ENCODE measurements around the gene CA4. TPM values are rescaled to one million over a fixed set of nuclear protein-coding genes. Genes with fewer than 3 reads are reported as not detected.
A peak's percentile ranks its signal among the peaks of the same experiment; 100 is the strongest.

The CA4 gene
- total RNA-seq, 2 donors from 2014 or later = 1.5 to 3.0 TPM

- Histone ChIP-seq H3K9me3 (ENCODE audit: control insufficient read depth, low read length) (no peaks in the 10 kb centered on the region), H3K4me1 (ENCODE audit: control insufficient read depth, insufficient read depth, low read length) (no peaks in the 10 kb centered on the region), H3K36me3 (ENCODE audit: control insufficient read depth, insufficient read depth, low read length) (no peaks in the 10 kb centered on the region), H3K4me3 (ENCODE audit: low read length) (no peak overlapping the region), H3K27me3 (ENCODE audit: control insufficient read depth, insufficient read depth, low read length, poor library complexity, severe bottlenecking) (no peaks in the 10 kb centered on the region), H3K27ac (ENCODE audit: low read depth, low read length) (no peak overlapping the region), H3K9ac (ENCODE audit: extremely low read depth, low read length, poor library complexity, severe bottlenecking) (no peak overlapping the region)
- Mint-ChIP-seq H3K27ac (no peak overlapping the region), H3K9me3 (no peaks in the 10 kb centered on the region), H3K4me3 (no peak overlapping the region), H3K27me3 (ENCODE audit: insufficient read depth) (peaks cover 9% of the 10 kb centered on the region), H3K36me3 (ENCODE audit: low read depth) (no peaks in the 10 kb centered on the region), H3K4me1 (peaks cover 30% of the 10 kb centered on the region)
- 89 to 100% methylated on average over 1 to 4 of the region's 5 CpGs for WGBS, 2 experiments (ENCODE audit: insufficient coverage in 1 of 2, insufficient read length in 1 of 2)
- no peak for TF ChIP-seq CTCF (conservative IDR thresholded peaks at IDR 0.05)
- peak; percentile 46 for DNase-seq
Measured at GRCh38 chr17:60164697-60165096, 14.9 kb downstream of the CA4 start.

GRCh38 chr17:60165223-60165622, 15.4 kb downstream of the CA4 start:
- Histone ChIP-seq H3K4me1 (ENCODE audit: control insufficient read depth, insufficient read depth, low read length) (no peaks in the 10 kb centered on the region), H3K27me3 (ENCODE audit: control insufficient read depth, insufficient read depth, low read length, poor library complexity, severe bottlenecking) (no peaks in the 10 kb centered on the region), H3K4me3 (ENCODE audit: low read length) (no peak overlapping the region), H3K27ac (ENCODE audit: low read depth, low read length) (no peak overlapping the region), H3K9me3 (ENCODE audit: control insufficient read depth, low read length) (no peaks in the 10 kb centered on the region), H3K36me3 (ENCODE audit: control insufficient read depth, insufficient read depth, low read length) (no peaks in the 10 kb centered on the region), H3K9ac (ENCODE audit: extremely low read depth, low read length, poor library complexity, severe bottlenecking) (no peak overlapping the region)
- peak; percentile 63 for DNase-seq
- WGBS, 2 experiments (ENCODE audit: insufficient coverage in 1 of 2, insufficient read length in 1 of 2) = 77 to 84% methylated on average over 4 to 5 of the region's 5 CpGs
- peaks cover 6% of the 10 kb centered on the region for H3K27me3 Mint-ChIP-seq (ENCODE audit: insufficient read depth)
- H3K9me3 Mint-ChIP-seq = no peaks in the 10 kb centered on the region
- peaks cover 34% of the 10 kb centered on the region for H3K4me1 Mint-ChIP-seq
- H3K27ac Mint-ChIP-seq = no peak overlapping the region
- peak; percentile 46 for TF ChIP-seq CTCF (conservative IDR thresholded peaks at IDR 0.05)
- H3K36me3 Mint-ChIP-seq (ENCODE audit: low read depth) = no peaks in the 10 kb centered on the region
- H3K4me3 Mint-ChIP-seq = no peak overlapping the region

GRCh38 chr17:60165971-60166370, 16.2 kb downstream of the CA4 start:
- Mint-ChIP-seq H3K4me1 (peaks cover 34% of the 10 kb centered on the region), H3K4me3 (no peak overlapping the region), H3K27me3 (ENCODE audit: insufficient read depth) (peaks cover 6% of the 10 kb centered on the region), H3K9me3 (no peaks in the 10 kb centered on the region), H3K27ac (no peak overlapping the region), H3K36me3 (ENCODE audit: low read depth) (no peaks in the 10 kb centered on the region)
- Histone ChIP-seq H3K27ac (ENCODE audit: low read depth, low read length) (no peak overlapping the region), H3K4me1 (ENCODE audit: control insufficient read depth, insufficient read depth, low read length) (peaks cover 4% of the 10 kb centered on the region), H3K27me3 (ENCODE audit: control insufficient read depth, insufficient read depth, low read length, poor library complexity, severe bottlenecking) (no peaks in the 10 kb centered on the region), H3K4me3 (ENCODE audit: low read length) (no peak overlapping the region), H3K36me3 (ENCODE audit: control insufficient read depth, insufficient read depth, low read length) (no peaks in the 10 kb centered on the region), H3K9ac (ENCODE audit: extremely low read depth, low read length, poor library complexity, severe bottlenecking) (no peak overlapping the region), H3K9me3 (ENCODE audit: control insufficient read depth, low read length) (no peaks in the 10 kb centered on the region)
- WGBS, 2 experiments (ENCODE audit: insufficient coverage in 1 of 2, insufficient read length in 1 of 2) = 73 to 91% methylated on average over 4 of the region's 5 CpGs
- no peak for TF ChIP-seq CTCF (conservative IDR thresholded peaks at IDR 0.05)
- DNase-seq = peak; percentile 57

All from endodermal cell (in vitro differentiated cells).